ENCODE results near the gene SAAL1. TPM values are rescaled to one million over a fixed set of nuclear protein-coding genes. Genes with fewer than 3 reads are reported as not detected.

The SAAL1 gene
- total RNA-seq, 1 experiment from 2014 or later: 41.2 TPM

GRCh38 chr11:18075444-18075843 is 30.4 kb downstream of the SAAL1 start:
- no peak overlapping the region for H3K9ac ChIP-seq (ENCODE audit: low read length)
- no TSS peak for BruUV-seq (replicated peaks)
- ATAC-seq: no peak
- no peak for TF ChIP-seq YY1 (IDR thresholded peaks at IDR 0.05; ENCODE audit: extremely low read depth, insufficient replicate concordance, low read depth, low read length)
- no peak for TF ChIP-seq MAX (IDR thresholded peaks at IDR 0.05)
- H3K4me2 ChIP-seq (ENCODE audit: low read length): no peak overlapping the region
- H3K27me3 ChIP-seq (ENCODE audit: insufficient read depth, low read length): no peaks in the 10 kb centered on the region
- no peaks in the 10 kb centered on the region for H3K79me2 ChIP-seq (ENCODE audit: insufficient read depth, low read length)
- CTCF ChIA-PET: no interaction called here
- H3K4me1 ChIP-seq (ENCODE audit: control insufficient read depth in 1 of 2, insufficient read depth in 2 of 2, low read length in 2 of 2): no peaks in the 10 kb centered on the region
- H3K27ac ChIP-seq (ENCODE audit: low read depth, low read length): no peak overlapping the region
- H3K9me2 ChIP-seq (ENCODE audit: insufficient read depth): no peaks in the 10 kb centered on the region
- H3K4me3 ChIP-seq (replicated peaks in 1 of 2; ENCODE audit: low read depth in 1 of 2, low read length in 2 of 2): no peak overlapping the region
- intact Hi-C loops (cut with micrococcal nuclease): no loop called here
- no peaks in the 10 kb centered on the region for H3K9me3 ChIP-seq (ENCODE audit: control insufficient read depth in 1 of 2, insufficient read depth in 1 of 2, low read depth in 1 of 2, low read length in 2 of 2)
- no peak for DNase-seq (ENCODE audit: low read depth, low spot score)
- peaks cover 6 to 7% of the 10 kb centered on the region in 2 experiments; a peak in 2 of 4 replicates for H3K36me3 ChIP-seq (ENCODE audit: control insufficient read depth in 1 of 2, insufficient read depth in 2 of 2, low read length in 2 of 2)
- H4K20me1 ChIP-seq (ENCODE audit: insufficient read depth): no peaks in the 10 kb centered on the region
- H2AFZ ChIP-seq (ENCODE audit: low read depth, low read length, poor library complexity, severe bottlenecking): no peak overlapping the region
- POLR2A ChIA-PET: no interaction called here
- RAD21 ChIA-PET (ENCODE audit: low non-redundant PET in 1 of 2, low total read pairs in 2 of 2, uncharacterized antibody in 2 of 2, unreplicated experiment in 2 of 2): no interaction called here

GRCh38 chr11:18071098-18071705 is 34.7 kb downstream of the SAAL1 start:
- ATAC-seq (no peak), DNase-seq (ENCODE audit: low read depth, low spot score) (no peak)
- ChIA-PET POLR2A (no interaction called here), RAD21 (ENCODE audit: low non-redundant PET in 1 of 2, low total read pairs in 2 of 2, uncharacterized antibody in 2 of 2, unreplicated experiment in 2 of 2) (no interaction called here), CTCF (no interaction called here)
- no peak overlapping the region for H3K27ac ChIP-seq (ENCODE audit: low read depth, low read length)
- no peak overlapping the region for H3K4me2 ChIP-seq (ENCODE audit: low read length)
- no peak overlapping the region for H2AFZ ChIP-seq (ENCODE audit: low read depth, low read length, poor library complexity, severe bottlenecking)
- H3K27me3 ChIP-seq (ENCODE audit: insufficient read depth, low read length): no peaks in the 10 kb centered on the region
- H4K20me1 ChIP-seq (ENCODE audit: insufficient read depth): no peaks in the 10 kb centered on the region
- no TSS peak for BruUV-seq (replicated peaks)
- H3K79me2 ChIP-seq (ENCODE audit: insufficient read depth, low read length): no peaks in the 10 kb centered on the region
- no peak overlapping the region for H3K4me3 ChIP-seq (replicated peaks in 1 of 2; ENCODE audit: low read depth in 1 of 2, low read length in 2 of 2)
- H3K9me2 ChIP-seq (ENCODE audit: insufficient read depth): no peaks in the 10 kb centered on the region
- intact Hi-C loops (cut with micrococcal nuclease): no loop called here
- no peak overlapping the region for H3K9ac ChIP-seq (ENCODE audit: low read length)
- no peaks in the 10 kb centered on the region for H3K9me3 ChIP-seq (ENCODE audit: control insufficient read depth in 1 of 2, insufficient read depth in 1 of 2, low read depth in 1 of 2, low read length in 2 of 2)
- H3K36me3 ChIP-seq (ENCODE audit: control insufficient read depth in 1 of 2, insufficient read depth in 2 of 2, low read length in 2 of 2): no peaks in the 10 kb centered on the region
- no peaks in the 10 kb centered on the region for H3K4me1 ChIP-seq (ENCODE audit: control insufficient read depth in 1 of 2, insufficient read depth in 2 of 2, low read length in 2 of 2)
- no peak for TF ChIP-seq FOSL1 (IDR thresholded peaks at IDR 0.05; ENCODE audit: low read depth)
- TF ChIP-seq CEBPB (IDR thresholded peaks at IDR 0.05; ENCODE audit: low read depth): no peak
- TF ChIP-seq SRF (IDR thresholded peaks at IDR 0.05; ENCODE audit: low read depth): no peak
- TF ChIP-seq CTCF (IDR thresholded peaks at IDR 0.05 in 2 of 3, conservative IDR thresholded peaks at IDR 0.05 in 1 of 3; ENCODE audit: borderline replicate concordance in 1 of 3, insufficient read depth in 1 of 3, low read depth in 2 of 3, low read length in 2 of 3): no peak
- TF ChIP-seq CBX3 (IDR thresholded peaks at IDR 0.05; ENCODE audit: low read depth): no peak
- no peak for TF ChIP-seq REST (IDR thresholded peaks at IDR 0.05; ENCODE audit: low read depth)
- TF ChIP-seq ZFX (IDR thresholded peaks at IDR 0.05): no peak
- TF ChIP-seq ZBTB33 (IDR thresholded peaks at IDR 0.05; ENCODE audit: extremely low read depth, insufficient replicate concordance, low read length): no peak
- no peak for TF ChIP-seq POLR2AphosphoS5 (IDR thresholded peaks at IDR 0.05; ENCODE audit: low read depth, low read length)
- TF ChIP-seq ATF3 (IDR thresholded peaks at IDR 0.05): no peak

Data from HCT116 (cell line).